HepG2 (cell line): ENCODE measurements around the gene GTF2A1. TPM values are rescaled to one million over a fixed set of nuclear protein-coding genes. Genes with fewer than 3 reads are reported as not detected.
A peak's percentile ranks its signal among the peaks of the same experiment; 100 is the strongest.

Experiments used
- ARHGAP35 ChIP-seq: sonication (generic); formaldehyde crosslinking; IDR thresholded peaks from 2 replicates; pipeline ENCODE4 v1.9.0; 2022; ENCODE audit warnings: mild to moderate bottlenecking, inconsistent platforms, moderate library complexity, missing genetic modification reagents, borderline replicate concordance
- BRD4 ChIP-seq: sonication (generic); formaldehyde crosslinking; IDR thresholded peaks from 2 replicates; pipeline ENCODE4 v1.4.0; 2020; ENCODE audit warnings: missing genetic modification reagents
- CAMTA2 ChIP-seq: sonication (generic); formaldehyde crosslinking; IDR thresholded peaks from 2 replicates; pipeline ENCODE4 v1.4.0; 2020; ENCODE audit warnings: mild to moderate bottlenecking, missing genetic modification reagents, borderline replicate concordance
- DNMT3B ChIP-seq: conservative IDR thresholded peaks from 2 replicates; pipeline ENCODE4 v1.6.1; 2016; ENCODE audit warnings: missing biosample characterization, control low read depth
- ESRRA ChIP-seq: sonication (generic); formaldehyde crosslinking; IDR thresholded peaks from 2 replicates; pipeline ENCODE4 v1.5.1; 2020; ENCODE audit warnings: mild to moderate bottlenecking, low read depth, missing genetic modification reagents
- FOXK1 ChIP-seq: sonication (generic); formaldehyde crosslinking; IDR thresholded peaks from 2 replicates; pipeline ENCODE4 v1.4.0; 2020; ENCODE audit warnings: low read depth, missing genetic modification reagents, borderline replicate concordance
- GABPB1 ChIP-seq: IDR thresholded peaks from 2 replicates; pipeline ENCODE4 v1.6.1; 2016; ENCODE audit warnings: mild to moderate bottlenecking, missing genetic modification reagents, moderate library complexity, missing compliant biosample characterization
- GATAD2A ChIP-seq: IDR thresholded peaks from 2 replicates; pipeline ENCODE4 v1.6.1; 2016
- HES4 ChIP-seq: sonication (generic); formaldehyde crosslinking; IDR thresholded peaks from 2 replicates; pipeline ENCODE4 v1.9.0; 2021; ENCODE audit warnings: mild to moderate bottlenecking, missing genetic modification reagents, borderline replicate concordance
- HIVEP1 ChIP-seq: sonication (generic); formaldehyde crosslinking; IDR thresholded peaks from 2 replicates; pipeline ENCODE4 v1.4.0; 2020; ENCODE audit warnings: mild to moderate bottlenecking, missing genetic modification reagents
- MTERF4 ChIP-seq: sonication (generic); formaldehyde crosslinking; IDR thresholded peaks from 2 replicates; pipeline ENCODE4 v1.8.0; 2023; ENCODE audit warnings: mild to moderate bottlenecking, missing genetic modification reagents
- POGZ ChIP-seq: sonication (generic); formaldehyde crosslinking; IDR thresholded peaks from 2 replicates; pipeline ENCODE4 v1.4.0; 2020; ENCODE audit warnings: mild to moderate bottlenecking, missing genetic modification reagents
- POLR2A ChIP-seq, 2 experiments: IDR thresholded peaks; 2 replicates each; pipeline ENCODE4 v1.6.1; 2011; ENCODE audit warnings: low read depth in 2 of 2, low read length in 2 of 2, mild to moderate bottlenecking in 1 of 2, moderate library complexity in 1 of 2; ENCODE audit not compliant: insufficient read depth in 1 of 2
- PREB ChIP-seq: sonication (generic); formaldehyde crosslinking; IDR thresholded peaks from 2 replicates; pipeline ENCODE4 v1.4.0; 2020; ENCODE audit warnings: missing genetic modification reagents
- SCMH1 ChIP-seq: sonication (generic); formaldehyde crosslinking; IDR thresholded peaks from 2 replicates; pipeline ENCODE4 v1.9.0; 2021; ENCODE audit warnings: missing genetic modification reagents, mild to moderate bottlenecking, borderline replicate concordance
- SRF ChIP-seq: IDR thresholded peaks from 2 replicates; pipeline ENCODE4 v1.6.1; 2011; ENCODE audit warnings: mild to moderate bottlenecking, low read depth, low read length, moderate library complexity
- TCF12 ChIP-seq, 2 experiments: fragments of 450-650 bp in 1 of 2; sonication (generic) in 1 of 2; formaldehyde crosslinking in 1 of 2; IDR thresholded peaks; 2 replicates each; pipeline versions ENCODE4 v1.6.1 to v1.8.0; 2017 to 2022; ENCODE audit warnings: antibody characterized with exemption in 1 of 2, mild to moderate bottlenecking in 1 of 2, missing genetic modification reagents in 1 of 2, moderate library complexity in 1 of 2
- TFDP2 ChIP-seq: sonication (generic); formaldehyde crosslinking; IDR thresholded peaks from 2 replicates; pipeline ENCODE4 v1.4.0; 2020; ENCODE audit warnings: missing genetic modification reagents
- ZBTB38 ChIP-seq: sonication (generic); formaldehyde crosslinking; IDR thresholded peaks from 2 replicates; pipeline ENCODE4 v1.5.1; 2020; ENCODE audit warnings: mild to moderate bottlenecking, missing genetic modification reagents
- ZBTB42 ChIP-seq: sonication (generic); formaldehyde crosslinking; IDR thresholded peaks from 2 replicates; pipeline ENCODE4 v1.5.0; 2020; ENCODE audit warnings: mild to moderate bottlenecking, missing genetic modification reagents
- ZNF234 ChIP-seq: sonication (generic); formaldehyde crosslinking; conservative IDR thresholded peaks from 2 replicates; pipeline ENCODE4 v1.5.1; 2020; ENCODE audit warnings: mild to moderate bottlenecking, missing genetic modification reagents
- ZNF281 ChIP-seq: sonication (generic); formaldehyde crosslinking; IDR thresholded peaks from 2 replicates; pipeline ENCODE4 v1.4.0; 2020; ENCODE audit warnings: missing genetic modification reagents, borderline replicate concordance
- ZNF382 ChIP-seq: sonication (generic); formaldehyde crosslinking; IDR thresholded peaks from 2 replicates; pipeline ENCODE4 v1.5.0; 2020; ENCODE audit warnings: missing genetic modification reagents, mild to moderate bottlenecking, borderline replicate concordance
- ZNF674 ChIP-seq: sonication (generic); formaldehyde crosslinking; IDR thresholded peaks from 2 replicates; pipeline ENCODE4 v1.5.0; 2020; ENCODE audit warnings: low read depth, mild to moderate bottlenecking, missing genetic modification reagents
- ZNF841 ChIP-seq: sonication (generic); formaldehyde crosslinking; IDR thresholded peaks from 2 replicates; pipeline ENCODE4 v1.8.1; 2023; ENCODE audit warnings: missing genetic modification reagents, borderline replicate concordance
- polyA plus RNA-seq, 8 experiments: library from polyadenylated mRNA; depleted of rRNA in 3 of 8; stranded (reverse) in 7 of 8; unstranded in 1 of 8; fragments of >200 nt; fragmentation: Illumina TruSeq in 4 of 8; extraction: Trizol in 4 of 8; gene quantifications; 2 replicates each; pipeline versions ENCODE4 v1.2.1 to v1.2.3, GENCODE V29; 2011 to 2016; ENCODE audit warnings: low read depth in 4 of 8, missing spikeins in 1 of 8, mixed read lengths in 1 of 8; ENCODE audit not compliant: insufficient read depth in 1 of 8
- total RNA-seq, 5 experiments: library from RNA; depleted of rRNA; stranded (reverse); fragments of >200 nt; fragmentation: Illumina TruSeq; extraction: Trizol; gene quantifications; 2 replicates each; pipeline ENCODE4 v1.2.3, GENCODE V29; 2016; ENCODE audit warnings: low read depth in 1 of 5

GTF2A1 gene
- total and polyA plus RNA-seq, 2 of the 13 experiments (the other 11 are each of a cell fraction or from before 2014, with no cell fraction given): 14.9 to 17.5 TPM

- no peak for TF ChIP-seq DNMT3B (CRISPR knock-in tag)
- peak; percentile 31; the same call in 1 of the 2 replicates for TF ChIP-seq GABPB1 (CRISPR knock-in tag)
- no peak for TF ChIP-seq PREB (CRISPR knock-in tag)
- no peak for TF ChIP-seq ZNF281 (CRISPR knock-in tag)
- TF ChIP-seq BRD4 (CRISPR knock-in tag): no peak
- TF ChIP-seq HIVEP1 (CRISPR knock-in tag): no peak
- TF ChIP-seq SCMH1: no peak
- TF ChIP-seq ZBTB42 (CRISPR knock-in tag): no peak
- no peak for TF ChIP-seq ZNF382 (CRISPR knock-in tag)
- TF ChIP-seq POGZ (CRISPR knock-in tag): peak; percentile 41; the same call in 1 of the 2 replicates
- TF ChIP-seq ZNF234 (CRISPR knock-in tag): no peak
- no peak for TF ChIP-seq MTERF4 (CRISPR knock-in tag)
- no peak for TF ChIP-seq TCF12 (IDR thresholded peaks at IDR 0.05)
- no peak for TF ChIP-seq TCF12 (CRISPR knock-in tag; IDR thresholded peaks at IDR 0.05)
- TF ChIP-seq ZBTB38 (CRISPR knock-in tag): 0 out of 2 replicates have a peak, but pooled peaks have one; percentile 42
- no peak for TF ChIP-seq CAMTA2
- no peak for TF ChIP-seq ESRRA
- no peak for TF ChIP-seq TFDP2
- TF ChIP-seq SRF: no peak
- TF ChIP-seq GATAD2A (CRISPR knock-in tag): peak; percentile 56; the same call in 1 of the 2 replicates
- TF ChIP-seq POLR2A (IDR thresholded peaks at IDR 0.05; ENCODE audit: insufficient read depth in 1 of 2, low read depth in 2 of 2, low read length in 2 of 2): peak; percentile 94 to 96
- no peak for TF ChIP-seq ZNF841
- peak; percentile 74; the same call in 1 of the 2 replicates for TF ChIP-seq ARHGAP35 (CRISPR knock-in tag)
- no peak; the same call in 1 of the 2 replicates for TF ChIP-seq HES4 (CRISPR knock-in tag)
- no peak for TF ChIP-seq ZNF674
- TF ChIP-seq FOXK1 (CRISPR knock-in tag): peak; percentile 16; the same call in 1 of the 2 replicates
Measured at GRCh38 chr14:81170104-81170828, 50.5 kb downstream of the GTF2A1 start (continued).
